H1 (cell line): Measurements from ENCODE around the gene SHISA9. TPM values are rescaled to one million over a fixed set of nuclear protein-coding genes. Genes with fewer than 3 reads are reported as not detected.

Experiments used
- CTCF ChIA-PET: fragments of 300-600 bp; sonication (Branson Sonifier 250); formaldehyde crosslinking; loops from one replicate; lab custom pipeline; 2021; ENCODE audit not compliant: partially characterized antibody; lab: Charles Lee
- POLR2A ChIA-PET: fragments of 300-600 bp; sonication (Branson Sonifier 250); formaldehyde crosslinking; loops from one replicate; lab custom pipeline; 2021; ENCODE audit warnings: inconsistent platforms; ENCODE audit not compliant: partially characterized antibody; lab: Charles Lee
- DNase-seq, 2 experiments: peaks; one replicate each; pipeline versions ENCODE4 v3.0.0 to v3.0.0-alpha.2; 2010 to 2022; ENCODE audit warnings: low spot score in 2 of 2, low read depth in 1 of 2, mixed read lengths in 1 of 2
- FAIRE-seq: peaks from 2 replicates; lab custom pipeline; 2011; peaks lifted over from hg19 to GRCh38; lab: Jason Lieb, UNC
- H2AFZ ChIP-seq: 2 replicates; pipeline ENCODE4 v1.8.1; 2012; ENCODE audit warnings: low read length, inconsistent platforms
- H2AK5ac ChIP-seq: 2 replicates; pipeline ENCODE4 v1.6.1; 2013; ENCODE audit warnings: low read depth, low read length
- H2BK120ac ChIP-seq: replicated peaks from 2 replicates; pipeline ENCODE3; 2013; ENCODE audit warnings: low read depth, low read length, inconsistent platforms
- H2BK12ac ChIP-seq: 2 replicates; pipeline ENCODE4 v1.6.1; 2013; ENCODE audit warnings: low read depth, low read length
- H2BK15ac ChIP-seq: 2 replicates; pipeline ENCODE4 v1.6.1; 2013; ENCODE audit warnings: low read length
- H2BK20ac ChIP-seq: 2 replicates; pipeline ENCODE4 v1.6.1; 2013; ENCODE audit warnings: low read length
- H2BK5ac ChIP-seq: 2 replicates; pipeline ENCODE4 v1.6.1; 2013; ENCODE audit warnings: low read depth, low read length
- H3K14ac ChIP-seq: 2 replicates; pipeline ENCODE4 v1.6.1; 2013; ENCODE audit warnings: inconsistent platforms; ENCODE audit not compliant: insufficient read length
- H3K18ac ChIP-seq: 2 replicates; pipeline ENCODE4 v1.6.1; 2013; ENCODE audit warnings: low read length; ENCODE audit errors: extremely low read depth
- H3K23ac ChIP-seq: 2 replicates; pipeline ENCODE4 v1.6.1; 2013; ENCODE audit warnings: inconsistent platforms; ENCODE audit not compliant: insufficient read length
- H3K23me2 ChIP-seq: 2 replicates; pipeline ENCODE4 v1.6.1; 2013; ENCODE audit warnings: low read depth, low read length
- H3K27ac ChIP-seq: 2 replicates; pipeline ENCODE4 v1.6.1; 2011; ENCODE audit warnings: low read depth, low read length, inconsistent platforms
- H3K27me3 ChIP-seq, 4 experiments: replicated peaks in 1 of 4; 1 replicate in 1 of 4; 2 replicates in 3 of 4; pipeline versions ENCODE4 v1.6.1 to v1.8.1; 2011 to 2013; ENCODE audit warnings: low read length in 3 of 4, mild to moderate bottlenecking in 3 of 4, inconsistent platforms in 2 of 4, mixed read lengths in 2 of 4, moderate library complexity in 1 of 4; ENCODE audit not compliant: control insufficient read depth in 3 of 4, insufficient read depth in 3 of 4; ENCODE audit errors: extremely low read depth in 1 of 4
- H3K36me3 ChIP-seq, 4 experiments: 2 replicates each; pipeline versions ENCODE4 v1.6.1 to v1.8.1; 2011 to 2013; ENCODE audit warnings: mild to moderate bottlenecking in 4 of 4, low read length in 3 of 4, moderate library complexity in 2 of 4, control low read depth in 1 of 4, inconsistent platforms in 1 of 4; ENCODE audit not compliant: insufficient read depth in 4 of 4, control insufficient read depth in 2 of 4
- H3K4ac ChIP-seq: replicated peaks from 2 replicates; pipeline ENCODE3; 2013; ENCODE audit warnings: low read length, low read depth, mixed read lengths, inconsistent platforms; ENCODE audit not compliant: insufficient read length
- H3K4me1 ChIP-seq, 4 experiments: replicated peaks in 1 of 4; 1 replicate in 1 of 4; 2 replicates in 3 of 4; pipeline versions ENCODE4 v1.6.1 to v1.8.1; 2011 to 2013; ENCODE audit warnings: low read length in 3 of 4, inconsistent platforms in 2 of 4, mixed read lengths in 1 of 4; ENCODE audit not compliant: insufficient read depth in 4 of 4, control insufficient read depth in 3 of 4
- H3K4me2 ChIP-seq, 2 experiments: 2 replicates each; pipeline versions ENCODE4 v1.6.1 to v1.8.1; 2011 to 2013; ENCODE audit warnings: low read depth in 2 of 2, low read length in 2 of 2, control low read depth in 1 of 2, inconsistent platforms in 1 of 2, mild to moderate bottlenecking in 1 of 2; ENCODE audit not compliant: insufficient read depth in 1 of 2
- H3K4me3 ChIP-seq, 4 experiments: fragments of 200-600, 300-600 bp in 1 of 4; sonication (generic), shearing (Covaris generic), sonication (Bioruptor Twin) in 1 of 4; 2 replicates each; pipeline versions ENCODE4 v1.5.1 to v1.8.1; 2011 to 2016; ENCODE audit warnings: low read length in 4 of 4, low read depth in 3 of 4, control low read depth in 2 of 4, inconsistent platforms in 2 of 4, mild to moderate bottlenecking in 2 of 4, mixed read lengths in 1 of 4, moderate library complexity in 1 of 4; ENCODE audit not compliant: insufficient read depth in 2 of 4; ENCODE audit errors: extremely low read depth in 1 of 4
- H3K56ac ChIP-seq: replicated peaks from 2 replicates; pipeline ENCODE3; 2013; ENCODE audit warnings: low read depth, mild to moderate bottlenecking, mixed read lengths, low read length, inconsistent platforms; ENCODE audit not compliant: insufficient read length
- H3K79me1 ChIP-seq: 2 replicates; pipeline ENCODE4 v1.6.1; 2013; ENCODE audit warnings: low read depth, low read length, control low read depth
- H3K79me2 ChIP-seq, 2 experiments: 2 replicates each; pipeline versions ENCODE4 v1.6.1 to v1.8.1; 2012 to 2013; ENCODE audit warnings: low read length in 2 of 2, mild to moderate bottlenecking in 2 of 2, inconsistent platforms in 1 of 2; ENCODE audit not compliant: insufficient read depth in 2 of 2, control insufficient read depth in 1 of 2
- H3K9ac ChIP-seq, 4 experiments: replicated peaks in 1 of 4; 1 replicate in 1 of 4; 2 replicates in 3 of 4; pipeline versions ENCODE4 v1.6.1 to v1.8.1; 2011 to 2013; ENCODE audit warnings: low read depth in 3 of 4, low read length in 3 of 4, control low read depth in 2 of 4, mild to moderate bottlenecking in 2 of 4, moderate library complexity in 2 of 4, inconsistent platforms in 1 of 4; ENCODE audit errors: extremely low read depth in 1 of 4
- H3K9me3 ChIP-seq, 2 experiments: 2 replicates each; pipeline versions ENCODE4 v1.6.1 to v1.8.1; 2012 to 2013; ENCODE audit warnings: mild to moderate bottlenecking in 2 of 2, moderate library complexity in 2 of 2, control low read depth in 1 of 2, inconsistent platforms in 1 of 2, low read depth in 1 of 2, low read length in 1 of 2, mixed read lengths in 1 of 2; ENCODE audit not compliant: insufficient read depth in 2 of 2
- H4K20me1 ChIP-seq, 2 experiments: replicated peaks in 1 of 2; 2 replicates each; pipeline versions ENCODE3 to v1.8.1; 2011 to 2013; ENCODE audit warnings: inconsistent platforms in 2 of 2, low read length in 2 of 2, mild to moderate bottlenecking in 1 of 2; ENCODE audit not compliant: insufficient read depth in 2 of 2, control insufficient read depth in 1 of 2
- H4K5ac ChIP-seq: 2 replicates; pipeline ENCODE4 v1.6.1; 2013; ENCODE audit warnings: low read length, low read depth, mixed read lengths, inconsistent platforms; ENCODE audit not compliant: insufficient read length
- H4K8ac ChIP-seq: 2 replicates; pipeline ENCODE4 v1.8.0; 2013; ENCODE audit warnings: mild to moderate bottlenecking, moderate library complexity, low read length, inconsistent platforms; ENCODE audit not compliant: insufficient read depth; ENCODE audit errors: extremely low read depth
- H4K91ac ChIP-seq: replicated peaks from 2 replicates; pipeline ENCODE3; 2013; ENCODE audit warnings: low read length, mixed read lengths, inconsistent platforms; ENCODE audit not compliant: insufficient read length
- ASH2L ChIP-seq: fragments of 200-600, 300-600 bp; sonication (generic); IDR thresholded peaks from one replicate; pipeline ENCODE4 v1.7.1; 2017; ENCODE audit warnings: low read length
- CHD2 ChIP-seq: IDR thresholded peaks from 2 replicates; pipeline ENCODE4 v1.6.1; 2012; ENCODE audit warnings: low read length, improper control_type of control experiment
- CTCF ChIP-seq, 3 experiments: IDR thresholded peaks; 1 replicate in 2 of 3; 2 replicates in 1 of 3; pipeline versions ENCODE4 v1.5.1 to v1.6.1; 2011; ENCODE audit warnings: low read length in 3 of 3, mild to moderate bottlenecking in 3 of 3, inconsistent platforms in 2 of 3, low read depth in 1 of 3, moderate library complexity in 1 of 3; ENCODE audit not compliant: insufficient read depth in 1 of 3; ENCODE audit errors: control extremely low read depth in 1 of 3
- EP300 ChIP-seq, 2 experiments: IDR thresholded peaks; 1 replicate in 1 of 2; 2 replicates in 1 of 2; pipeline ENCODE4 v1.6.1; 2011 to 2012; ENCODE audit warnings: low read depth in 2 of 2, low read length in 2 of 2, mild to moderate bottlenecking in 2 of 2, borderline replicate concordance in 1 of 2, inconsistent platforms in 1 of 2, moderate library complexity in 1 of 2
- GABPA ChIP-seq: IDR thresholded peaks from 2 replicates; pipeline ENCODE4 v1.6.1; 2011; ENCODE audit warnings: mild to moderate bottlenecking, low read length, moderate library complexity, borderline replicate concordance; ENCODE audit not compliant: insufficient read depth
- MAX ChIP-seq: IDR thresholded peaks from 2 replicates; pipeline ENCODE4 v1.6.1; 2012; ENCODE audit warnings: inconsistent platforms
- POLR2A ChIP-seq, 2 experiments: IDR thresholded peaks; 1 replicate in 1 of 2; 2 replicates in 1 of 2; pipeline ENCODE4 v1.6.1; 2011; ENCODE audit warnings: low read depth in 2 of 2, low read length in 2 of 2, mild to moderate bottlenecking in 2 of 2; ENCODE audit errors: control extremely low read depth in 1 of 2
- RFX5 ChIP-seq: IDR thresholded peaks from 2 replicates; pipeline ENCODE4 v1.6.1; 2011; ENCODE audit warnings: low read depth, low read length, improper control_type of control experiment, borderline replicate concordance
- RXRA ChIP-seq: IDR thresholded peaks from 2 replicates; pipeline ENCODE4 v1.6.1; 2011; ENCODE audit warnings: low read depth, mild to moderate bottlenecking, low read length, moderate library complexity; ENCODE audit not compliant: insufficient read depth
- TEAD4 ChIP-seq: IDR thresholded peaks from 2 replicates; pipeline ENCODE4 v1.6.1; 2012; ENCODE audit warnings: low read depth, low read length, inconsistent platforms, mixed read lengths
- WGBS, 2 experiments: shearing (Covaris generic) in 1 of 2; methylation state at CpG; one replicate each; pipeline versions ENCODE4 v1.1.6 to v1.1.7; 2013 to 2015; ENCODE audit warnings: low lambda C conversion rate in 2 of 2, mixed read lengths in 2 of 2, inconsistent platforms in 1 of 2, low coverage in 1 of 2, missing lambda C conversion rate in 1 of 2; ENCODE audit not compliant: insufficient replicate concordance in 2 of 2, insufficient coverage in 1 of 2, insufficient read length in 1 of 2; ENCODE audit errors: extremely low coverage in 1 of 2, missing lambda C conversion rate in 1 of 2; 5-methylcytosine and 5-hydroxymethylcytosine counted together
- polyA plus RNA-seq, 7 experiments: library from polyadenylated mRNA; depleted of rRNA in 3 of 7; stranded (reverse) in 5 of 7; unstranded in 2 of 7; fragments of >200 nt in 5 of 7; fragments of 200-250 nt in 2 of 7; gene quantifications; 1 replicate in 5 of 7; 2 replicates in 1 of 7; 4 replicates in 1 of 7; pipeline versions ENCODE4 v1.2.1 to v1.2.3, GENCODE V29; 2011 to 2013; ENCODE audit warnings: missing spikeins in 2 of 7, mixed read lengths in 2 of 7
- total RNA-seq: library from RNA; stranded (reverse); fragmentation: NEBNext Ultra II Directional; extraction: Animal tissue kit (Norgen Biotek cat#: 25700); gene quantifications from 2 replicates; pipeline ENCODE4 v1.2.1, GENCODE V29; 2021

The SHISA9 gene
- total and polyA plus RNA-seq, 2 of the 8 experiments (the other 6 are each of a cell fraction or from before 2014, with no cell fraction given), result 25.6 to 39.8 TPM

- Histone ChIP-seq H4K91ac (no peak overlapping the region), H4K8ac (no peak overlapping the region), H3K27ac (peak overlapping the region; percentile 67), H3K56ac (no peak overlapping the region), H3K23me2 (no peaks in the 10 kb centered on the region; the same call in none of the 2 replicates), H3K4me3 (peak overlapping the region in 2 of 4 experiments; percentile 1 to 31; a peak in 4 of 8 replicates), H2BK15ac (no peak overlapping the region), H2BK20ac (no peak overlapping the region), H2BK12ac (peak overlapping the region; percentile 51; the same call in 1 of the 2 replicates), H4K5ac (peak overlapping the region; percentile 8), H3K27me3 (no peaks in the 10 kb centered on the region), H2AK5ac (peak overlapping the region; percentile 60), H2AFZ (no peak overlapping the region), H2BK5ac (peak overlapping the region; percentile 72), H3K14ac (no peak overlapping the region), H3K79me1 (no peaks in the 10 kb centered on the region; the same call in 1 of the 2 replicates), H2BK120ac (no peak overlapping the region), H3K79me2 (peaks cover 6 to 46% of the 10 kb centered on the region in 2 experiments), H3K9me3 (peaks cover 0 to 3% of the 10 kb centered on the region in 2 experiments; a peak in 2 of 4 replicates), H3K18ac (no peak overlapping the region; the same call in 1 of the 2 replicates), H3K36me3 (no peaks in the 10 kb centered on the region), H3K4ac (no peak overlapping the region), H3K4me2 (peak overlapping the region; percentile 62 to 82), H4K20me1 (peaks cover 0 to 12% of the 10 kb centered on the region in 2 experiments), H3K23ac (no peak overlapping the region), H3K9ac (peak overlapping the region in 2 of 4 experiments; percentile 44 to 82; a peak in 3 of 7 replicates), H3K4me1 (peaks cover 3 to 21% (median 13%) of the 10 kb centered on the region in 4 experiments; a peak in 5 of 7 replicates)
- FAIRE-seq (peak; percentile 98), DNase-seq (peak; percentile 84 to 85)
- CTCF ChIA-PET, result interaction anchor here (0.7 kb wide), 1 partner anchor 8 kb away, joined by 3 read pairs; no protein-coding TSS in a partner anchor
- POLR2A ChIA-PET, result interaction anchor here (0.7 to 1.4 kb wide), 5 partner anchors 13 to 552 kb away, joined by 3 to 4 read pairs (median 3); no protein-coding TSS in a partner anchor
- 11% methylated on average over 9 of the region's 9 CpGs; no CpG with 5 or more reads in 1 of the 2 experiments for WGBS, 2 experiments
- TF ChIP-seq CTCF (IDR thresholded peaks at IDR 0.05; ENCODE audit: control extremely low read depth in 1 of 3, insufficient read depth in 1 of 3, low read depth in 1 of 3, low read length in 3 of 3) (no peak), CHD2 (peak; percentile 24; the same call in 1 of the 2 replicates), RXRA (no peak), ASH2L (peak; percentile 64), GABPA (no peak), RFX5 (peak; percentile 77), TEAD4 (peak; percentile 77; the same call in 1 of the 2 replicates), EP300 (IDR thresholded peaks at IDR 0.05; ENCODE audit: borderline replicate concordance in 1 of 2, low read depth in 2 of 2, low read length in 2 of 2) (0 out of 3 replicates have a peak, but pooled peaks of 1 of the 2 experiments have one; percentile 65), MAX (peak; percentile 61), POLR2A (IDR thresholded peaks at IDR 0.05; ENCODE audit: control extremely low read depth in 1 of 2, low read depth in 2 of 2, low read length in 2 of 2) (peak in 1 of 2 experiments; percentile 64; a peak in 2 of 3 replicates)
Observed at GRCh38 chr16:13070268-13070667, 168.9 kb downstream of the SHISA9 start.
